ENCODE data around the gene PFDN6.

DNA sequence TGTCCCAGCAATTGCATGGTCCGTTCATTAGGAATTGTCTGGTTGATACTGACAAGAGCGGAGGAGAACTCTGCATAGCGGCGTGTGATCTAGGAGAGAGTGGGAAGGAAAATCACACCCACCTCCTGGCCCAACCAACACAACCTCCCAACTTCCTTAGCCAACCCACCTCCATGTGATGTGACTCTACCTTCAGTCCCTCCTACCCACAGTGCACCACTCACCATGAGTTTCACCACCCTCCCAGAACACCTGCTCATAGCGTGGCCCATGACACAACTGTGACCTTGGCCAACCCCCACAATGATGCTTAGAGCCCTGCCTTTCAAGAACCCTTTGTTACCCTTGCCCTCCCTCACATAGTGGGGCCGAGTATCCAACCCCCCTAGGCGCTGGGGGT, 25.4 kb upstream of the PFDN6 start:
- TF ChIP-seq POLR2A (IDR thresholded peaks at IDR 0.05; ENCODE audit: borderline replicate concordance, extremely low read depth, insufficient read depth, insufficient read length) (no peak), EZH2 (IDR thresholded peaks at IDR 0.05) (no peak), RAD21 (IDR thresholded peaks at IDR 0.05; ENCODE audit: low read depth) (no peak), POLR2AphosphoS5 (IDR thresholded peaks at IDR 0.05; ENCODE audit: low read depth, low read length) (no peak), ZNF274 (IDR thresholded peaks at IDR 0.05; ENCODE audit: low read depth, low read length) (no peak), YY1 (IDR thresholded peaks at IDR 0.05; ENCODE audit: extremely low read depth, insufficient replicate concordance, low read depth, low read length) (no peak), SIN3A (IDR thresholded peaks at IDR 0.05; ENCODE audit: low read depth) (no peak)
- TF ChIP-seq, protein P1, sequence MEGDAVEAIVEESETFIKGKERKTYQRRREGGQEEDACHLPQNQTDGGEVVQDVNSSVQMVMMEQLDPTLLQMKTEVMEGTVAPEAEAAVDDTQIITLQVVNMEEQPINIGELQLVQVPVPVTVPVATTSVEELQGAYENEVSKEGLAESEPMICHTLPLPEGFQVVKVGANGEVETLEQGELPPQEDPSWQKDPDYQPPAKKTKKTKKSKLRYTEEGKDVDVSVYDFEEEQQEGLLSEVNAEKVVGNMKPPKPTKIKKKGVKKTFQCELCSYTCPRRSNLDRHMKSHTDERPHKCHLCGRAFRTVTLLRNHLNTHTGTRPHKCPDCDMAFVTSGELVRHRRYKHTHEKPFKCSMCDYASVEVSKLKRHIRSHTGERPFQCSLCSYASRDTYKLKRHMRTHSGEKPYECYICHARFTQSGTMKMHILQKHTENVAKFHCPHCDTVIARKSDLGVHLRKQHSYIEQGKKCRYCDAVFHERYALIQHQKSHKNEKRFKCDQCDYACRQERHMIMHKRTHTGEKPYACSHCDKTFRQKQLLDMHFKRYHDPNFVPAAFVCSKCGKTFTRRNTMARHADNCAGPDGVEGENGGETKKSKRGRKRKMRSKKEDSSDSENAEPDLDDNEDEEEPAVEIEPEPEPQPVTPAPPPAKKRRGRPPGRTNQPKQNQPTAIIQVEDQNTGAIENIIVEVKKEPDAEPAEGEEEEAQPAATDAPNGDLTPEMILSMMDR (IDR thresholded peaks at IDR 0.05 in 2 of 3, conservative IDR thresholded peaks at IDR 0.05 in 1 of 3; ENCODE audit: borderline replicate concordance in 1 of 3, insufficient read depth in 1 of 3, low read depth in 2 of 3, low read length in 2 of 3): no peak
- TF ChIP-seq, protein P2, sequence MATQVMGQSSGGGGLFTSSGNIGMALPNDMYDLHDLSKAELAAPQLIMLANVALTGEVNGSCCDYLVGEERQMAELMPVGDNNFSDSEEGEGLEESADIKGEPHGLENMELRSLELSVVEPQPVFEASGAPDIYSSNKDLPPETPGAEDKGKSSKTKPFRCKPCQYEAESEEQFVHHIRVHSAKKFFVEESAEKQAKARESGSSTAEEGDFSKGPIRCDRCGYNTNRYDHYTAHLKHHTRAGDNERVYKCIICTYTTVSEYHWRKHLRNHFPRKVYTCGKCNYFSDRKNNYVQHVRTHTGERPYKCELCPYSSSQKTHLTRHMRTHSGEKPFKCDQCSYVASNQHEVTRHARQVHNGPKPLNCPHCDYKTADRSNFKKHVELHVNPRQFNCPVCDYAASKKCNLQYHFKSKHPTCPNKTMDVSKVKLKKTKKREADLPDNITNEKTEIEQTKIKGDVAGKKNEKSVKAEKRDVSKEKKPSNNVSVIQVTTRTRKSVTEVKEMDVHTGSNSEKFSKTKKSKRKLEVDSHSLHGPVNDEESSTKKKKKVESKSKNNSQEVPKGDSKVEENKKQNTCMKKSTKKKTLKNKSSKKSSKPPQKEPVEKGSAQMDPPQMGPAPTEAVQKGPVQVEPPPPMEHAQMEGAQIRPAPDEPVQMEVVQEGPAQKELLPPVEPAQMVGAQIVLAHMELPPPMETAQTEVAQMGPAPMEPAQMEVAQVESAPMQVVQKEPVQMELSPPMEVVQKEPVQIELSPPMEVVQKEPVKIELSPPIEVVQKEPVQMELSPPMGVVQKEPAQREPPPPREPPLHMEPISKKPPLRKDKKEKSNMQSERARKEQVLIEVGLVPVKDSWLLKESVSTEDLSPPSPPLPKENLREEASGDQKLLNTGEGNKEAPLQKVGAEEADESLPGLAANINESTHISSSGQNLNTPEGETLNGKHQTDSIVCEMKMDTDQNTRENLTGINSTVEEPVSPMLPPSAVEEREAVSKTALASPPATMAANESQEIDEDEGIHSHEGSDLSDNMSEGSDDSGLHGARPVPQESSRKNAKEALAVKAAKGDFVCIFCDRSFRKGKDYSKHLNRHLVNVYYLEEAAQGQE (IDR thresholded peaks at IDR 0.05; ENCODE audit: low read depth): no peak
- TF ChIP-seq, protein P3, sequence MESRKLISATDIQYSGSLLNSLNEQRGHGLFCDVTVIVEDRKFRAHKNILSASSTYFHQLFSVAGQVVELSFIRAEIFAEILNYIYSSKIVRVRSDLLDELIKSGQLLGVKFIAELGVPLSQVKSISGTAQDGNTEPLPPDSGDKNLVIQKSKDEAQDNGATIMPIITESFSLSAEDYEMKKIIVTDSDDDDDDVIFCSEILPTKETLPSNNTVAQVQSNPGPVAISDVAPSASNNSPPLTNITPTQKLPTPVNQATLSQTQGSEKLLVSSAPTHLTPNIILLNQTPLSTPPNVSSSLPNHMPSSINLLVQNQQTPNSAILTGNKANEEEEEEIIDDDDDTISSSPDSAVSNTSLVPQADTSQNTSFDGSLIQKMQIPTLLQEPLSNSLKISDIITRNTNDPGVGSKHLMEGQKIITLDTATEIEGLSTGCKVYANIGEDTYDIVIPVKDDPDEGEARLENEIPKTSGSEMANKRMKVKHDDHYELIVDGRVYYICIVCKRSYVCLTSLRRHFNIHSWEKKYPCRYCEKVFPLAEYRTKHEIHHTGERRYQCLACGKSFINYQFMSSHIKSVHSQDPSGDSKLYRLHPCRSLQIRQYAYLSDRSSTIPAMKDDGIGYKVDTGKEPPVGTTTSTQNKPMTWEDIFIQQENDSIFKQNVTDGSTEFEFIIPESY (IDR thresholded peaks at IDR 0.05; ENCODE audit: extremely low read depth, insufficient replicate concordance, low read length): no peak
